ENCODE measurements around the gene STAM. TPM values are rescaled to one million over a fixed set of nuclear protein-coding genes. Genes with fewer than 3 reads are reported as not detected.
"Not testable (repeated sequence)": the region's sequence is repeated elsewhere in the genome, so short reads cannot be mapped to it uniquely, and the experiment has no call there.

STAM gene
- polyA plus RNA-seq, 4 donors, result 26.3 to 37.0 (median 32.1) TPM

GRCh38 chr10:17722317-17723014 is 78.5 kb downstream of the STAM start:
- not testable (repeated sequence) for DNase-seq (ENCODE audit: low read depth in 4 of 4, low spot score in 3 of 4)

- DNase-seq (ENCODE audit: low read depth in 4 of 4, low spot score in 3 of 4), result no peak
These were observed 81.8 kb downstream of the STAM start for GRCh38 chr10:17725703-17726102.

- no peak for DNase-seq (ENCODE audit: low read depth in 4 of 4, low spot score in 3 of 4)
These were observed 85.7 kb downstream of the STAM start for GRCh38 chr10:17729630-17730029.

- no peak for DNase-seq (ENCODE audit: low read depth in 4 of 4, low spot score in 3 of 4)
These were observed 86.7 kb downstream of the STAM start for GRCh38 chr10:17730667-17731066.

- DNase-seq (ENCODE audit: low read depth in 4 of 4, low spot score in 3 of 4), result no peak
These were observed 87.5 kb downstream of the STAM start for GRCh38 chr10:17731331-17732020.

GRCh38 chr10:17733620-17734019 is 89.7 kb downstream of the STAM start:
- DNase-seq (ENCODE audit: low read depth in 4 of 4, low spot score in 3 of 4), result no peak

GRCh38 chr10:17734432-17735080 is 90.6 kb downstream of the STAM start:
- no peak for DNase-seq (ENCODE audit: low read depth in 4 of 4, low spot score in 3 of 4)

- DNase-seq (ENCODE audit: low read depth in 4 of 4, low spot score in 3 of 4), result no peak
These were observed 91.4 kb downstream of the STAM start for GRCh38 chr10:17735166-17735941.

- DNase-seq (ENCODE audit: low read depth in 4 of 4, low spot score in 3 of 4), result no peak
These were observed 92.3 kb downstream of the STAM start for GRCh38 chr10:17736223-17736622.

GRCh38 chr10:17737027-17737965 is 93.3 kb downstream of the STAM start:
- no peak for DNase-seq (ENCODE audit: low read depth in 4 of 4, low spot score in 3 of 4)

GRCh38 chr10:17740668-17741067 is 96.7 kb downstream of the STAM start:
- DNase-seq (ENCODE audit: low read depth in 4 of 4, low spot score in 3 of 4), result no peak

- DNase-seq (ENCODE audit: low read depth in 4 of 4, low spot score in 3 of 4), result no peak
These were observed 99.0 kb downstream of the STAM start for GRCh38 chr10:17742918-17743317.

- no peak for DNase-seq (ENCODE audit: low read depth in 4 of 4, low spot score in 3 of 4)
These were observed 99.5 kb downstream of the STAM start for GRCh38 chr10:17743437-17743836.

GRCh38 chr10:17744341-17744861 is 100.5 kb downstream of the STAM start:
- no peak for DNase-seq (ENCODE audit: low read depth in 4 of 4, low spot score in 3 of 4)

GRCh38 chr10:17747883-17748550 is 104.1 kb downstream of the STAM start:
- no peak for DNase-seq (ENCODE audit: low read depth in 4 of 4, low spot score in 3 of 4)

- DNase-seq (ENCODE audit: low read depth in 4 of 4, low spot score in 3 of 4), result no peak
These were observed 105.9 kb downstream of the STAM start for GRCh38 chr10:17749890-17750289.

GRCh38 chr10:17751781-17752445 is 108.0 kb downstream of the STAM start, which contains the start of gene TMEM236:
TSS of gene TMEM236 (plus strand) at chr10:17752201. CDS start at chr10:17752296, 95 bp downstream.
- DNase-seq (ENCODE audit: low read depth in 4 of 4, low spot score in 3 of 4), result no peak

GRCh38 chr10:17756557-17757217 is 112.7 kb downstream of the STAM start:
- no peak for DNase-seq (ENCODE audit: low read depth in 4 of 4, low spot score in 3 of 4)

Measured in left renal pelvis (tissue), 4 donors.